Measurements from ENCODE around the gene PSMG3.

DNA sequence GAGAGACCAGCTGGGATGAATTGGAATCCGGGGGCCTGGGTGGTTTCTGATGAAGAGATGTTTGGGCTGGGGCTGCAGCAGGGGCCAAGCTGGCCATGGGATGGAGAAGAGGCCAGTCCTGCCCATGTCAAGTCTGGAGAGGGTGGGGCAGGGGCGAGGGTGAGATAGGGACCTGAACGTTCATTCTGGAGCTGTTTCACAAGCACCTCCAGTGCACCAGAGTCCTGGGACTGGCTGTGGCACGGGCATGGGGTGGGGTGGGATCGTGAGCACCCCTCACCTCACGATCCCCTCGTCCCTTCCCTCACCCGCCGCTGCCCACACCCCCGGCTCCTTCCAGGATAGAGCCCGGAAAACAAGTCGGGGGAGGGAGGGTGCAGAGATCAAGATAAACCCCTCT, 25.8 kb upstream of the PSMG3 start:
- TF ChIP-seq, protein P1, sequence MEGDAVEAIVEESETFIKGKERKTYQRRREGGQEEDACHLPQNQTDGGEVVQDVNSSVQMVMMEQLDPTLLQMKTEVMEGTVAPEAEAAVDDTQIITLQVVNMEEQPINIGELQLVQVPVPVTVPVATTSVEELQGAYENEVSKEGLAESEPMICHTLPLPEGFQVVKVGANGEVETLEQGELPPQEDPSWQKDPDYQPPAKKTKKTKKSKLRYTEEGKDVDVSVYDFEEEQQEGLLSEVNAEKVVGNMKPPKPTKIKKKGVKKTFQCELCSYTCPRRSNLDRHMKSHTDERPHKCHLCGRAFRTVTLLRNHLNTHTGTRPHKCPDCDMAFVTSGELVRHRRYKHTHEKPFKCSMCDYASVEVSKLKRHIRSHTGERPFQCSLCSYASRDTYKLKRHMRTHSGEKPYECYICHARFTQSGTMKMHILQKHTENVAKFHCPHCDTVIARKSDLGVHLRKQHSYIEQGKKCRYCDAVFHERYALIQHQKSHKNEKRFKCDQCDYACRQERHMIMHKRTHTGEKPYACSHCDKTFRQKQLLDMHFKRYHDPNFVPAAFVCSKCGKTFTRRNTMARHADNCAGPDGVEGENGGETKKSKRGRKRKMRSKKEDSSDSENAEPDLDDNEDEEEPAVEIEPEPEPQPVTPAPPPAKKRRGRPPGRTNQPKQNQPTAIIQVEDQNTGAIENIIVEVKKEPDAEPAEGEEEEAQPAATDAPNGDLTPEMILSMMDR (IDR thresholded peaks at IDR 0.05) = no peak
- TF ChIP-seq POLR2A (IDR thresholded peaks at IDR 0.05) = no peak
